NB4 (cell line): ENCODE data around the gene WARS2.

Experiments
- CTCF ChIP-seq: IDR thresholded peaks from one replicate; pipeline ENCODE4 v1.5.1; 2012; ENCODE audit warnings: low read depth, low read length
- MAX ChIP-seq: IDR thresholded peaks from 2 replicates; pipeline ENCODE4 v1.6.1; 2011; ENCODE audit warnings: low read depth, low read length
- MYC ChIP-seq: IDR thresholded peaks from 2 replicates; pipeline ENCODE4 v1.6.1; 2011; ENCODE audit warnings: low read depth, low read length
- POLR2A ChIP-seq: IDR thresholded peaks from 2 replicates; pipeline ENCODE4 v1.6.1; 2011; ENCODE audit warnings: mild to moderate bottlenecking; ENCODE audit not compliant: insufficient read length; ENCODE audit errors: extremely low read depth

- no peak for TF ChIP-seq CTCF
- no peak for TF ChIP-seq POLR2A
- no peak for TF ChIP-seq MAX
- no peak for TF ChIP-seq MYC
Observed at GRCh38 chr1:119052267-119052666, 88.2 kb downstream of the WARS2 start.
